Calu3 (cell line): ENCODE results near the gene ZNF263. TPM values are rescaled to one million over a fixed set of nuclear protein-coding genes. Genes with fewer than 3 reads are reported as not detected.

Experiments
- Bru-seq: library from RNA; stranded (reverse); fragments of 400-500 nt; gene quantifications from one replicate; lab custom pipeline; 2021; lab: Mats Ljungman, UMichigan
- BruChase-seq, 2 experiments: library from RNA; stranded (reverse); fragments of 400-500 nt; gene quantifications; one replicate each; lab custom pipeline; 2021; lab: Mats Ljungman, UMichigan
- BruUV-seq: library from RNA; stranded (reverse); fragments of 400-500 nt; replicated peaks from 2 replicates; lab custom pipeline; 2021; lab: Mats Ljungman, UMichigan
- CTCF ChIA-PET: fragments of 300-600 bp; sonication (Branson Sonifier 250); formaldehyde crosslinking; loops from one replicate; lab custom pipeline; 2022; ENCODE audit warnings: antibody characterized with exemption; lab: Charles Lee
- DNase-seq: peaks from one replicate; pipeline ENCODE4 v3.0.0; 2022
- H3K27ac Mint-ChIP-seq: one replicate; pipeline ENCODE4 v1.8.0; 2022; ENCODE audit warnings: mixed read lengths; ENCODE audit not compliant: unreplicated experiment
- H3K27me3 Mint-ChIP-seq: one replicate; pipeline ENCODE4 v1.8.0; 2022; ENCODE audit warnings: mixed read lengths; ENCODE audit not compliant: unreplicated experiment
- H3K36me3 Mint-ChIP-seq: one replicate; pipeline ENCODE4 v1.8.0; 2022; ENCODE audit warnings: mild to moderate bottlenecking, moderate library complexity, mixed read lengths; ENCODE audit not compliant: insufficient read depth, unreplicated experiment
- H3K4me1 Mint-ChIP-seq: one replicate; pipeline ENCODE4 v1.8.0; 2022; ENCODE audit warnings: mild to moderate bottlenecking, low read depth, mixed read lengths; ENCODE audit not compliant: unreplicated experiment
- H3K4me3 Mint-ChIP-seq: one replicate; pipeline ENCODE4 v1.8.0; 2022; ENCODE audit warnings: mild to moderate bottlenecking, low read depth, moderate library complexity, mixed read lengths; ENCODE audit not compliant: unreplicated experiment
- H3K9me3 Mint-ChIP-seq: one replicate; pipeline ENCODE4 v1.8.0; 2022; ENCODE audit warnings: low read depth, mixed read lengths; ENCODE audit not compliant: unreplicated experiment
- CTCF ChIP-seq: fragments of 200-600 bp; IDR thresholded peaks from one replicate; pipeline ENCODE4 v1.8.0; 2022; ENCODE audit warnings: antibody characterized with exemption; ENCODE audit not compliant: unreplicated experiment
- intact Hi-C: fragments of 100-400 bp; cut with micrococcal nuclease; formaldehyde crosslinking; loops from one replicate; pipeline ENCODE4 v1.10.0; 2022; ENCODE audit not compliant: unreplicated experiment
- long read RNA-seq: library from polyadenylated mRNA; stranded (forward); transcript quantifications from one replicate; pipeline ENCODE4 v2.0.0, GENCODE V29; 2022
- total RNA-seq: library from RNA; stranded (reverse); gene quantifications from 2 replicates; pipeline ENCODE4 v1.2.3, GENCODE V29; 2022

ZNF263 gene
- total RNA-seq (46.9 and 51.2 TPM in 2 replicates), Bru-seq, nascent RNA (percentile 72 among the genes with signal in this experiment), BruChase-seq, experiment 1, labeled RNA remaining after a 6-hour chase (percentile 63 among the genes with signal in this experiment), BruChase-seq, experiment 2, labeled RNA remaining after a 2-hour chase (percentile 80 among the genes with signal in this experiment)
- long read RNA-seq, transcript ZNF263-208 (3 exons, 851 nt) = major isoform, 17 of 45 reads
- long read RNA-seq, transcript ZNF263-205 (2 exons, 1,139 nt) = minor isoform, 13 of 45 reads
- long read RNA-seq, partial matches to known transcripts = 8 of 45 reads
- long read RNA-seq, other reads (novel, unspliced or antisense) = 6 of 45 reads

GRCh38 chr16:3282730-3283542, at the start of gene ZNF263:
TSS of gene ZNF263 (plus strand) at chr16:3283491. CDS start at chr16:3283819, 328 bp downstream.
- intact Hi-C loops = loop anchor here (10.0 kb wide), 1 partner anchor 222 kb away; the partner anchor contains the start of gene CLUAP1
- CTCF ChIA-PET = interaction anchor here (0.9 to 1.3 kb wide), 6 partner anchors 11 to 251 kb away, joined by 3 to 5 read pairs (median 4); no protein-coding TSS in a partner anchor
- H3K27ac Mint-ChIP-seq = peak within 1 kb of the TSS; percentile 95

GRCh38 chr16:3234543-3234856, 48.8 kb upstream of the ZNF263 start:
- CTCF ChIA-PET = no interaction called here
- no peaks in the 10 kb centered on the region for H3K27me3 Mint-ChIP-seq
- H3K9me3 Mint-ChIP-seq = peaks cover 17% of the 10 kb centered on the region
- H3K4me3 Mint-ChIP-seq = peak overlapping the region; percentile 74
- no peak for TF ChIP-seq CTCF
- intact Hi-C loops = no loop called here
- TSS peak; percentile 24 for BruUV-seq
- peak overlapping the region; percentile 73 for H3K27ac Mint-ChIP-seq
- no peak for DNase-seq
- H3K4me1 Mint-ChIP-seq = peaks cover 13% of the 10 kb centered on the region
- peaks cover 40% of the 10 kb centered on the region for H3K36me3 Mint-ChIP-seq

More at GRCh38 chr16:3282730-3283542, at the start of gene ZNF263:
- peaks cover 59% of the 10 kb centered on the region for H3K36me3 Mint-ChIP-seq
- DNase-seq = peak; percentile 98
- H3K9me3 Mint-ChIP-seq = no peaks in the 10 kb centered on the region
- peak within 1 kb of the TSS; percentile 90 for H3K4me3 Mint-ChIP-seq
- H3K27me3 Mint-ChIP-seq = peaks cover 11% of the 10 kb centered on the region
- TF ChIP-seq CTCF = no peak
- H3K4me1 Mint-ChIP-seq = peaks cover 10% of the 10 kb centered on the region
- BruUV-seq = TSS peak; percentile 84

GRCh38 chr16:3234857-3235561, 48.3 kb upstream of the ZNF263 start, which contains the start of gene ZNF200:
TSS of gene ZNF200 (minus strand) at chr16:3235158. CDS start at chr16:3233755, 1,403 bp downstream.
- peak; percentile 95 for DNase-seq
- Mint-ChIP-seq H3K27ac (peak within 1 kb of the TSS; percentile 73), H3K27me3 (no peaks in the 10 kb centered on the region), H3K9me3 (peaks cover 16% of the 10 kb centered on the region), H3K36me3 (peaks cover 40% of the 10 kb centered on the region), H3K4me1 (peaks cover 13% of the 10 kb centered on the region), H3K4me3 (peak within 1 kb of the TSS; percentile 74)
- TF ChIP-seq CTCF = no peak
- BruUV-seq = no TSS peak
- CTCF ChIA-PET = interaction anchor here (0.6 kb wide), 1 partner anchor 21 kb away, joined by 3 read pairs; no protein-coding TSS in a partner anchor
- intact Hi-C loops = no loop called here
